Lower leg skin (tissue), 4 donors: ENCODE measurements around the gene SYNE2. TPM values are rescaled to one million over a fixed set of nuclear protein-coding genes. Genes with fewer than 3 reads are reported as not detected.

Experiments
- DNase-seq, 2 donors: peaks; one replicate each; pipeline ENCODE4 v3.0.0-alpha.2; 2019; ENCODE audit warnings: low spot score in 2 of 2
- H3K4me3 ChIP-seq: fragments of 200-600 bp; sonication (generic); 2 replicates; pipeline ENCODE4 v1.5.1; 2017; ENCODE audit warnings: mild to moderate bottlenecking, low read depth; ENCODE audit not compliant: poor library complexity, severe bottlenecking
- POLR2A ChIP-seq, 2 donors: fragments of 450-650 bp; IDR thresholded peaks; one replicate each; pipeline ENCODE4 v1.6.1; 2016 to 2017; ENCODE audit warnings: antibody characterized with exemption in 2 of 2, mild to moderate bottlenecking in 1 of 2, moderate library complexity in 1 of 2
- WGBS, 2 donors: methylation state at CpG; one replicate each; pipeline ENCODE4 v1.1.5; 2018; 5-methylcytosine and 5-hydroxymethylcytosine counted together
- intact Hi-C: fragments of 100-400 bp; cut with DNase I; formaldehyde crosslinking; loops from one replicate; pipeline ENCODE4 v1.15.0; 2023; ENCODE audit warnings: low total_unique reads
- total RNA-seq, 4 donors: library from RNA; depleted of rRNA; stranded (reverse); fragments of >200 nt; gene quantifications; one replicate each; pipeline ENCODE4 v1.1.0, GENCODE V29; 2016
- TF ChIP-seq, protein P1 (sequence below), 3 donors: fragments of 450-650 bp; IDR thresholded peaks; one replicate each; pipeline ENCODE4 v1.5.1; 2016; ENCODE audit warnings: antibody characterized with exemption in 3 of 3, mild to moderate bottlenecking in 3 of 3, moderate library complexity in 2 of 3

SYNE2 gene
- total RNA-seq, 4 donors from 2014 or later: 200 to 479 (median 232) TPM

- WGBS, 2 donors: 67 to 77% methylated on average over 1 of the region's 1 CpG
- H3K4me3 ChIP-seq: no peak overlapping the region
- DNase-seq: no peak
- TF ChIP-seq, protein P1, sequence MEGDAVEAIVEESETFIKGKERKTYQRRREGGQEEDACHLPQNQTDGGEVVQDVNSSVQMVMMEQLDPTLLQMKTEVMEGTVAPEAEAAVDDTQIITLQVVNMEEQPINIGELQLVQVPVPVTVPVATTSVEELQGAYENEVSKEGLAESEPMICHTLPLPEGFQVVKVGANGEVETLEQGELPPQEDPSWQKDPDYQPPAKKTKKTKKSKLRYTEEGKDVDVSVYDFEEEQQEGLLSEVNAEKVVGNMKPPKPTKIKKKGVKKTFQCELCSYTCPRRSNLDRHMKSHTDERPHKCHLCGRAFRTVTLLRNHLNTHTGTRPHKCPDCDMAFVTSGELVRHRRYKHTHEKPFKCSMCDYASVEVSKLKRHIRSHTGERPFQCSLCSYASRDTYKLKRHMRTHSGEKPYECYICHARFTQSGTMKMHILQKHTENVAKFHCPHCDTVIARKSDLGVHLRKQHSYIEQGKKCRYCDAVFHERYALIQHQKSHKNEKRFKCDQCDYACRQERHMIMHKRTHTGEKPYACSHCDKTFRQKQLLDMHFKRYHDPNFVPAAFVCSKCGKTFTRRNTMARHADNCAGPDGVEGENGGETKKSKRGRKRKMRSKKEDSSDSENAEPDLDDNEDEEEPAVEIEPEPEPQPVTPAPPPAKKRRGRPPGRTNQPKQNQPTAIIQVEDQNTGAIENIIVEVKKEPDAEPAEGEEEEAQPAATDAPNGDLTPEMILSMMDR (IDR thresholded peaks at IDR 0.05): no peak
- no peak for TF ChIP-seq POLR2A (IDR thresholded peaks at IDR 0.05)
- intact Hi-C loops: no loop called here
These were observed 238.4 kb downstream of the SYNE2 start for GRCh38 chr14:64091217-64091616.

DNA sequence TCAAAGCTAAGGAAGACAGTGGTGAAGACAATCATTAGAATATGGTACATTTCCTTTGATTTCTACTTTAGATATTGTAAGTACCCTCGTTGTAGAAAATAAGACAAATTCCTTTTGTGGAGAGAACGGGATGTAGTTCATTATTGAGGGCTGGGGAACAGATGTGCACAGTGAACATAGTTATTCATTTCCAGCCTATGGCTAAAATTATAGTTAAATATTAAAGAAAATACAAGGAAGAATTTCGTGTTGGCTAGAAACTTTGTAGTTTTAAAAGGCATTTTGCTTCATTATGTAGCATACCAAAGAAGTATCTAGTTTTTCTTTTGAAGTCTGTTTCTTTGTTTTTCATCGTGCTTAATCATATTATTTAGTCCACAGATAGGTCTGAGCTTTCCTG, 239.5 kb downstream of the SYNE2 start:
- no peak for TF ChIP-seq POLR2A (IDR thresholded peaks at IDR 0.05)
- TF ChIP-seq, protein P1 (IDR thresholded peaks at IDR 0.05): no peak
- WGBS, 2 donors: 74% methylated on average over 4 of the region's 4 CpGs
- intact Hi-C loops: no loop called here
- no peak for DNase-seq
- H3K4me3 ChIP-seq: no peak overlapping the region

GRCh38 chr14:64092940-64093339, 240.1 kb downstream of the SYNE2 start:
- 68 to 89% methylated on average over 5 of the region's 5 CpGs for WGBS, 2 donors
- intact Hi-C loops: no loop called here
- H3K4me3 ChIP-seq: no peak overlapping the region
- no peak for TF ChIP-seq POLR2A (IDR thresholded peaks at IDR 0.05)
- DNase-seq: no peak

GRCh38 chr14:64095620-64096019, 242.8 kb downstream of the SYNE2 start:
- intact Hi-C loops: no loop called here
- WGBS, 2 donors: 94 to 95% methylated on average over 3 of the region's 3 CpGs
- no peak for DNase-seq
- H3K4me3 ChIP-seq: no peak overlapping the region
- no peak for TF ChIP-seq POLR2A (IDR thresholded peaks at IDR 0.05)
- TF ChIP-seq, protein P1 (IDR thresholded peaks at IDR 0.05): no peak

GRCh38 chr14:64098120-64098519, 245.3 kb downstream of the SYNE2 start:
- H3K4me3 ChIP-seq: no peak overlapping the region
- no peak for DNase-seq
- WGBS, 2 donors: 55 to 66% methylated on average over 4 of the region's 4 CpGs
- no peak for TF ChIP-seq POLR2A (IDR thresholded peaks at IDR 0.05)
- TF ChIP-seq, protein P1 (IDR thresholded peaks at IDR 0.05): no peak
- intact Hi-C loops: no loop called here

GRCh38 chr14:64107438-64107837, 254.6 kb downstream of the SYNE2 start:
- WGBS, 2 donors: 93 to 98% methylated on average over 2 of the region's 2 CpGs
- TF ChIP-seq, protein P1 (IDR thresholded peaks at IDR 0.05): no peak
- no peak for TF ChIP-seq POLR2A (IDR thresholded peaks at IDR 0.05)
- intact Hi-C loops: no loop called here
- no peak for DNase-seq
- no peak overlapping the region for H3K4me3 ChIP-seq
